HG03469 (cell line): ENCODE data around the gene C22orf23.

Experiments
- ATAC-seq: cut with Tn5 transposase; IDR thresholded peaks from one replicate; pipeline ENCODE4 v1.9.1; 2021; ENCODE audit warnings: mild to moderate bottlenecking, moderate library complexity, moderate number of reproducible peaks; ENCODE audit not compliant: unreplicated experiment

C22orf23 gene

DNA sequence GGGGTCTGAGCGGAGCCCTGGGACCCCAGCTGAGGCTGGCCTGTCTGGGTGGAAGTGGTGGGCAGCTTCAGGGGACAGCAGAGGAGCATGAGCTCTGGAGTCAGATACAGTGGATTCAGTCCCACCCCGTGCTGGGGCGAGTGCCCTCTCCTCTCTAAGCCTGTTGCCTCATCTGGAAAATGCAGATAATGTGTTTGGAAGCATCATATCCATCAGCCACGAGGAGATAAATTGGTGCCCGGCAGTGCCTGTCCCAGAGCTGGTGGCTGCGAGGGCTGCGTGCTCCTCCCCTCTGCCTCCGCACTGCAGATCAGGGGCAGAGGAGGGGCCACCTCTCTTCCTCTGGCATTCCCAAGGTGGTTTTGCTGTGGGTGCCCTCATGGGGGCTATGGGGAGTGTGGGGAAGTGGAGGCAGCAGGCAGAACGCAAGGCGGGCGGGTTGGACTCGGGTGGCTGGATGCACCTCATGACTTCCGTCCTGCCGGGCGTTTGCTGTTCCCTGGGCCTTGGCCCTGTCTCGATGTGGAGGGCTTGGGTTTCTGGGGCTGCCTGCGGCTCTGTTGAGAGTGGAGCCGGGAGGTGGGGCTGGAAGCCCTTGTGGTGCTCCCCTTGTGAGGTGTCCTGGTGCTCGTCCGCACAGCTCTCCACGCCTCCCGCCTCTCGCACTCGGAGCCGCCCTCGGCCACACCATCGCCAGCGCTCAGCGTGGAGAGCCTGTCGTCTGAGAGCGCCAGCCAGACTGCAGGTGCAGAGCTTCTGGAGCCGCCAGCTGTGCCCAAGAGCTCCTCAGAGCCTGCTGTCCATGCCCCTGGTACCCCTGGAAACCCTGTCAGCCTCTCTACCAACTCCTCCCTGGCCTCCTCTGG is 26.4 kb downstream of the C22orf23 start:
- no peak for ATAC-seq

- no peak for ATAC-seq
Observed at GRCh38 chr22:37926358-37926757, 27.0 kb downstream of the C22orf23 start.

GRCh38 chr22:37925767-37926166 is 27.6 kb downstream of the C22orf23 start:
- ATAC-seq, result no peak

GRCh38 chr22:37925330-37925729 is 28.1 kb downstream of the C22orf23 start:
- ATAC-seq, result no peak

- no peak for ATAC-seq
Observed at GRCh38 chr22:37924386-37925065, 28.9 kb downstream of the C22orf23 start.

- no peak for ATAC-seq
Observed at GRCh38 chr22:37923927-37924326, 29.5 kb downstream of the C22orf23 start.

GRCh38 chr22:37922191-37922590 is 31.2 kb downstream of the C22orf23 start:
- ATAC-seq, result no peak

GRCh38 chr22:37920126-37920525 is 33.3 kb downstream of the C22orf23 start:
- no peak for ATAC-seq

GRCh38 chr22:37918580-37919270 is 34.7 kb downstream of the C22orf23 start:
- ATAC-seq, result no peak

GRCh38 chr22:37917874-37918548 is 35.4 kb downstream of the C22orf23 start:
- no peak for ATAC-seq

- no peak for ATAC-seq
Observed at GRCh38 chr22:37916311-37916710, 37.1 kb downstream of the C22orf23 start.

DNA sequence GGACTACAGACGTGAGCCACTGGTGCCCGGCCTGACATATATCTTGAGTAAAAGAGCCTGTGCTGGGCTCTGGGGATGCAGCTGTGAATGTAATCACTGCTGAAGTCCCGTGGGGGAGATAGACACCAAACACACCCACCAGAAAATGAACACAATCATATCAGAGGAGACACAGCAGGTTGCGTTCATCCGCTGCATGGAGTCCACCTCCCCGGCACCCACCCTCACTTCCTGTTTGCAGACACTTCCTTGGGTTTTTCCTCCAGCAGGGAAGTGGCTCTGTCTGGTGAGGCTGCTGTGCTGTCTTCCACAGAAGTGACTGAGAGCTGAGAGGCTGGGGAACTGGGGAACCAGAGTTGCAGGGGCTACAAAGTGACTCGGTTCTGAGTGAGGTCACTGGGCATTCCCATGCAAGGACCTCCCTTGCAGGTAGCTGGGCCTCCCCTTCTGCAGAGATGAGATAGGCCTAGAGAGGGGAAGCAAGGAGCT is 40.1 kb downstream of the C22orf23 start:
- ATAC-seq, result no peak

GRCh38 chr22:37912171-37912570 is 41.2 kb downstream of the C22orf23 start:
- ATAC-seq, result no peak

- ATAC-seq, result no peak
Observed at GRCh38 chr22:37911697-37912096, 41.7 kb downstream of the C22orf23 start.

DNA sequence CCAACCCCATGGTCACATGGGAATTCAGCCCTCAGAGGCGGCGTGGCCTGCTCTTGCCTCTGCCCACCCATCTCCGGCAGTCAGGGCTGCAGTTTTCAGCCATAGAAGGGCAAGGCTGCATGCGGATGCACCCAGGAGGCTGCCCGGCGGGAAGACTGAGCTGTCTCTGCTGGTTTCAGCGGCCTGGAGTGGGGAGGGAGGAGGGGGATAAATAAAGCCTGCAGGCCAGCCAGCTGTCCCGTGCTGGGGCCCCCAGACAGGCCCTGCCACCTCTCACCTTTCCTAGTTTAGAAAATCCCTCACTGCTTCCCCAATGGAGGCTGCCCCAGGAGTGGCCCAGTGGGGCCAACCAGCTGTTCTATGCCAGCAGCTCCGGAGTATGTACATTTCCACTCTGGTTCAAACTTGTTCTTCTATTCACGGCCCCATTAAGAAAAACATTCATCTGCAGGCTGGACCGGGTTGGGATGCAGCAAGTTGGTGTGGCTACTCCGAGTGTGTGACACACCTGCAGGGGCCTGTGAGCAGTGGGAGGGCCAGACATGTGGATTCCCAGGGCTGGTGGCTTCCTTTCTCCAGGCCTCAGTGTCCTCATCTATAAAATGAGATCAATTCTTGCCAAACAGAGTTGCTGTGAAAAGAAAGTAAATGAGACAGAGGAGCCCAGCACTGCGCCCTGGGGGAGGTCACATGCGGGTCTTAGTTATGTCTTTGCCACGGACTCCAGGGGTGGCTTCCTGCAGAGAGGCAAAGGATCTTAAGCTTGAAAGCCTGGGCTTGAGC is 42.3 kb downstream of the C22orf23 start:
- no peak for ATAC-seq

- ATAC-seq, result no peak
Observed at GRCh38 chr22:37909766-37910165, 43.6 kb downstream of the C22orf23 start.

DNA sequence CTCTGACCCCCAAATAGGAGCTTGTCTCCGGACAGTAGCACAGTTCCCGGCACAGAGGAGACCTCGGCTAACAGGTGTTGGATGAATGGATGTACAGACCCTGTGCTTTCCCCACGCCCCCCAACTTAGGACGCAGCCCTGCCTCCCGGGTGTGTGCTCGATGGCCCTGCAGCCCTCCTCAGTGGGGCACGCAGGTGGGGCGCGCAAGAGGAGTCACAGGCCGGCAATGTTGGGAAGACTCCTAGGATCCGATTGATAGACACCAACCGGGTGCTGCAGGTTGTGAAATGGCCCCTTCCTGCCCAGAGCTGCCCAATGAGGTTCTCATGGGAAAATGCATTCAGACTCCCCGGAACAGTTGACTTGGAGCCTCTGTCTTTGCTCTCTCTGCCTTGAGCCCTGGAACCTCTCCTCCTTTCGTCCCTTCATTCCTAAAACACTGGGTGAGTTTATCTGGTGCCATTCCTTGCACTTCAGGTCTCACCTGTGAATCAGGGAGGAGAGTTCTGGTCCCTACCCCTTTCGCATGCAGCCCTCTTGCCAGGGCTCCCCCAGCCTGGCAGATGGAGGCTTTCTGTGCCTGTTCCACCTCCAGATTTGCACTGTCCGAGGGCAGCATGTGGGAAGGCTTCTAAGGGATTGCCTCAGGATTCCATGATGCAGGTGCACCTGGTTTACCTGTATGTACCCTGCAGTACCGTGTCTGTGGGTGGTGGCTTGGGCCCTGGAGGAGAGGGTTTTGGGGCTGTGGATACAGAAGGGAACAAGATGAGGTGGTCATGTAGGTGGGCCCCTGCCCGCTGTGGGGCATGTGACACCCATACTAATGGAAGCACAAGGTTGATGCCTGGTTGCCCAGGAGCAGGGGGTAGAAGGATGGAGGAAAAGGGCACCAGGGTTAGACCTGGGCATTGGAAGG is 46.1 kb downstream of the C22orf23 start:
- no peak for ATAC-seq

DNA sequence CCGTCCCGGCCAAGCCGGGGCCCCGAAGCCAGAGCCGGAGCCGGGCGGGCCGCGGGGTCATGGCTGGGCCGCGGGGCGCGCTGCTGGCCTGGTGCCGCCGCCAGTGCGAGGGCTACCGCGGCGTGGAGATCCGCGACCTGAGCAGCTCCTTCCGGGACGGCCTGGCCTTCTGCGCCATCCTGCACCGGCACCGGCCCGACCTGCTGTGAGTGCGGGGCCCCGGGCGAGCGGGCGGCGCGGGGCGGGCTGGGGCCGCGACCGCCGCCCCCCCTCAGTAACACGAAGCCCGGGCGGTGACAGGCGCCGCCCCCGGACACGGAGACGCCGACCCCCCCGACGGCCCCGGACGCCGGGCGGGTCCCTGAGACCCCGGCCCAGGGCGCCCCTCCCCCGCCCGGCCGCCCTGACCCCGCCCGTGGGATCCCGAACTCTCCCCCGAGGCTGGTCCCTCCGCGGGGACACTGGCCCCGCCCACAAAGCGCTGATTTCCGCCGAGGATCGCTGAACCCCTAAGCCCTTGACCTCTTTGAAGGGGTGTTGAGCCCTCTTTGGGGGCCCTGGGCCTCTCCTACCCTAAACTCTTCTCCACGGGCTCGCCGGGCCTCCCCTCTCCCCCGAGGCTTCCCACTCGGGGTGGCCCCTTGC is 46.9 kb downstream of the C22orf23 start:
- ATAC-seq, result no peak
